Eye (tissue), 1 donor: ENCODE data around the gene BNC2.
"Not testable (repeated sequence)": the region's sequence is repeated elsewhere in the genome, so short reads cannot be mapped to it uniquely, and the experiment has no call there.

Source experiments
- DNase-seq: peaks from one replicate; pipeline ENCODE4 v3.0.0-alpha.2; 2015

The BNC2 gene

GRCh38 chr9:16575986-16576245 is 294.6 kb downstream of the BNC2 start:
- DNase-seq = peak; percentile 12

GRCh38 chr9:16575142-16575985 is 295.1 kb downstream of the BNC2 start:
- DNase-seq = no peak

- DNase-seq = no peak
These were observed 298.3 kb downstream of the BNC2 start for GRCh38 chr9:16572005-16572734.

- DNase-seq = no peak
These were observed 299.2 kb downstream of the BNC2 start for GRCh38 chr9:16571127-16571802.

GRCh38 chr9:16563446-16563845 is 307.0 kb downstream of the BNC2 start:
- DNase-seq = no peak

- no peak for DNase-seq
These were observed 309.3 kb downstream of the BNC2 start for GRCh38 chr9:16561121-16561520.

GRCh38 chr9:16559418-16560188 is 310.9 kb downstream of the BNC2 start:
- DNase-seq = no peak

- no peak for DNase-seq
These were observed 314.7 kb downstream of the BNC2 start for GRCh38 chr9:16555802-16556201.

GRCh38 chr9:16553869-16554540 is 316.5 kb downstream of the BNC2 start:
- DNase-seq = no peak

GRCh38 chr9:16552252-16552651 is 318.2 kb downstream of the BNC2 start:
- DNase-seq = no peak

GRCh38 chr9:16551692-16552091 is 318.8 kb downstream of the BNC2 start:
- no peak for DNase-seq

- DNase-seq = no peak
These were observed 324.8 kb downstream of the BNC2 start for GRCh38 chr9:16545639-16546038.

- DNase-seq = no peak
These were observed 325.6 kb downstream of the BNC2 start for GRCh38 chr9:16544842-16545241.

GRCh38 chr9:16543686-16544085 is 326.8 kb downstream of the BNC2 start:
- no peak for DNase-seq

GRCh38 chr9:16543225-16543624 is 327.2 kb downstream of the BNC2 start:
- no peak for DNase-seq

GRCh38 chr9:16542290-16542689 is 328.2 kb downstream of the BNC2 start:
- no peak for DNase-seq

- peak; percentile 42 for DNase-seq
These were observed 329.5 kb downstream of the BNC2 start for GRCh38 chr9:16540743-16541613.

GRCh38 chr9:16539626-16540025 is 330.8 kb downstream of the BNC2 start:
- not testable (repeated sequence) for DNase-seq

- no peak for DNase-seq
These were observed 334.9 kb downstream of the BNC2 start for GRCh38 chr9:16535555-16535954.

GRCh38 chr9:16532681-16533450 is 337.6 kb downstream of the BNC2 start:
- DNase-seq = no peak

- DNase-seq = no peak
These were observed 338.2 kb downstream of the BNC2 start for GRCh38 chr9:16532272-16532671.
